IPS-20b (cell line): Measurements from ENCODE around the gene ADPRHL1.
A peak's percentile ranks its signal among the peaks of the same experiment; 100 is the strongest.
"Not testable (repeated sequence)": the region's sequence is repeated elsewhere in the genome, so short reads cannot be mapped to it uniquely, and the experiment has no call there.

ENCODE experiments used
- H3K27ac ChIP-seq: one replicate; pipeline ENCODE4 v1.5.1; 2013; ENCODE audit warnings: low read length
- H3K27me3 ChIP-seq: 2 replicates; pipeline ENCODE4 v1.6.1; 2013; ENCODE audit warnings: mild to moderate bottlenecking, low read length, inconsistent platforms; ENCODE audit not compliant: insufficient read depth
- H3K36me3 ChIP-seq: 2 replicates; pipeline ENCODE4 v1.6.1; 2013; ENCODE audit warnings: low read depth, mild to moderate bottlenecking, inconsistent platforms, low read length, moderate library complexity; ENCODE audit not compliant: insufficient read depth
- H3K4me1 ChIP-seq: 2 replicates; pipeline ENCODE4 v1.6.1; 2013; ENCODE audit warnings: mild to moderate bottlenecking, control low read depth, inconsistent platforms, low read length, moderate library complexity; ENCODE audit not compliant: insufficient read depth
- H3K4me3 ChIP-seq: 2 replicates; pipeline ENCODE4 v1.5.1; 2013; ENCODE audit warnings: mild to moderate bottlenecking, low read length, inconsistent platforms
- H3K9ac ChIP-seq: 2 replicates; pipeline ENCODE4 v1.6.1; 2013; ENCODE audit warnings: low read depth, mild to moderate bottlenecking, inconsistent platforms, low read length, moderate library complexity
- H3K9me3 ChIP-seq: 2 replicates; pipeline ENCODE4 v1.6.1; 2013; ENCODE audit warnings: mild to moderate bottlenecking, low read depth, low read length, inconsistent platforms; ENCODE audit not compliant: insufficient read depth

Gene ADPRHL1

DNA sequence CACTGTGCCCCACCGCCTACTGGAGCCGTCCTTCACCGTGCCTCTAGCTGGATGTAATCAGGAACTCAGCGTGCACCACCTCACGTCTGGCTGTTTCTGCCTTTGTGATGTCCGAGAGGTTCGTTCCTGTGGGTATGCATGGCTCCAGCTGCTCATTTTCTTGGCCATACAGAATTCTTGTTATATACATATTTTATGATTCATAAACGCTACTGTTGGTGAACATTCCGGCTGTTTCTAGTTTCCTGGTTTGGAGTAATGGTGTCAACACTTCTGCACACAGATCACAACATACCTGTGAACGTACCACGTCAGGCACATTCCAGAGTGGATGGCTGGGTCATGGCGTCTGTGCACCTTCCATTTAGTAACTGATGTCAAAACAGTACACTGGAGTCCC is 22.6 kb upstream of the ADPRHL1 start:
- Histone ChIP-seq H3K4me3 (no peak overlapping the region), H3K9me3 (no peaks in the 10 kb centered on the region), H3K27me3 (no peaks in the 10 kb centered on the region), H3K27ac (no peak overlapping the region), H3K4me1 (no peaks in the 10 kb centered on the region), H3K36me3 (peaks cover 90% of the 10 kb centered on the region), H3K9ac (no peak overlapping the region)

DNA sequence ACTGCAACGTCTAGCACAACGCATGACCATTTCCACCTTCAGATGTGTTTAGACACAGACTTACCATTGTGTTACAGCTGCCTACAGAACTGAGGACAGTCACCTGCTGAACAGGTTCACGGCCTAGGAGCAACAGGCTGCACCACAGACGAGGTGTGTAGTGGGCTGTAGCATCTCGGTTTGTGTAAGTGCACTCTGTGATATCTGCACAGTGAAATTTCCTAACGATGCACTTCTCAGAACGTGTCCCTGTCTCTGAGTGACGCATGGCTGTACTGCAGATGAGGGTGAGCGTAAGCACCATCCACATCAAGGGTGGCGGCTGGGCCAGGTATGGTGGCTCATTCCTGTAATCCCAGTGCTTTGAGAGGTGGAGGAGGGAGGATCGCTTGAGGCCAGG is 22.0 kb upstream of the ADPRHL1 start:
- no peak overlapping the region for H3K27ac ChIP-seq
- H3K4me3 ChIP-seq, result no peak overlapping the region
- H3K9ac ChIP-seq, result no peak overlapping the region
- peaks cover 84% of the 10 kb centered on the region for H3K36me3 ChIP-seq
- H3K9me3 ChIP-seq, result no peaks in the 10 kb centered on the region
- H3K27me3 ChIP-seq, result no peaks in the 10 kb centered on the region
- H3K4me1 ChIP-seq, result no peaks in the 10 kb centered on the region

DNA sequence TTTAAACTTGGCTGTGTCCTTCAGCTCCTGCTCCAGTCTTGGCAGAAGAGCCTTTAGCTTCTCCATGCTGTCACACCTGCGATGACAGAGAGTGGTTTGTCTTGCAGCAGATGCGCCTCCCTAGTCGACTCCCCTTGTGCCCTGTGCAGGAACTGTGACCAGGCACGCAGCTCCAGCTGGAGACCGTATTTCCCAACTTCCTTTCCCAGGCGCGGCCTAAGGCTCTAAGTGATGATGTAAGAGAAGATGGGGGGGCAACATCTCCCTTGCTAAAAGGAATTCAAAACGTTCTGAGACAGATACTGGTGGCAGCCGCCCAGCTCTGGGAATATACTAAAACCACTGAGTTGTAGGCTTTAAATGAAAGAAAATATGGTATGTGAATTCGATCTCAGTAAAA is 20.9 kb upstream of the ADPRHL1 start:
- Histone ChIP-seq H3K4me3 (no peak overlapping the region), H3K9ac (no peak overlapping the region), H3K9me3 (no peaks in the 10 kb centered on the region), H3K36me3 (peaks cover 81% of the 10 kb centered on the region), H3K4me1 (peaks cover under 1% of the 10 kb centered on the region; the same call in 1 of the 2 replicates), H3K27ac (no peak overlapping the region), H3K27me3 (no peaks in the 10 kb centered on the region)

GRCh38 chr13:113472355-113473025 is 19.2 kb upstream of the ADPRHL1 start:
- Histone ChIP-seq H3K27me3 (no peaks in the 10 kb centered on the region), H3K27ac (no peak overlapping the region), H3K36me3 (peaks cover 66% of the 10 kb centered on the region), H3K9me3 (no peaks in the 10 kb centered on the region), H3K9ac (no peak overlapping the region), H3K4me3 (no peak overlapping the region), H3K4me1 (peaks cover 10% of the 10 kb centered on the region; the same call in 1 of the 2 replicates)

DNA sequence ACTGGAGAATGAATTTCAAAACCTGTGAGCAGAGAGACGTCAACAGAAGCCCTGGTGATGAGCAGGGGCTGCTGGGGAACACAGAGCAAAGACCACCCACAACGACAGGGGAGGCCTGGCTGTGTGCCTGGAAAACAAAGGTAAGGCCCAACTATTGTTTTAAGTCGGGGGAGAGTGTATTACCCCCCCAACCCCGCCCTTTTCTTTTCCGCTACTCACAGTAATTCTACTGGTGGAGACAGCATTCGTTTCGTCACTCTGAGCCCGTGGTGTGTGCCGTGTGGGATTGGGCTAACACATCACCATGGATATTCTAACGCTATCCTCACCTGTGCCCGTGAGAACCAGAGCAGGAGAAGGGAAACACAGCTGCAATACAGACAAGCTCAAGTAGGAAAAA is 18.6 kb upstream of the ADPRHL1 start:
- Histone ChIP-seq H3K4me3 (no peak overlapping the region), H3K4me1 (peaks cover 10% of the 10 kb centered on the region; the same call in 1 of the 2 replicates), H3K27ac (no peak overlapping the region), H3K9me3 (no peaks in the 10 kb centered on the region), H3K9ac (no peak overlapping the region), H3K36me3 (peaks cover 66% of the 10 kb centered on the region), H3K27me3 (no peaks in the 10 kb centered on the region)

DNA sequence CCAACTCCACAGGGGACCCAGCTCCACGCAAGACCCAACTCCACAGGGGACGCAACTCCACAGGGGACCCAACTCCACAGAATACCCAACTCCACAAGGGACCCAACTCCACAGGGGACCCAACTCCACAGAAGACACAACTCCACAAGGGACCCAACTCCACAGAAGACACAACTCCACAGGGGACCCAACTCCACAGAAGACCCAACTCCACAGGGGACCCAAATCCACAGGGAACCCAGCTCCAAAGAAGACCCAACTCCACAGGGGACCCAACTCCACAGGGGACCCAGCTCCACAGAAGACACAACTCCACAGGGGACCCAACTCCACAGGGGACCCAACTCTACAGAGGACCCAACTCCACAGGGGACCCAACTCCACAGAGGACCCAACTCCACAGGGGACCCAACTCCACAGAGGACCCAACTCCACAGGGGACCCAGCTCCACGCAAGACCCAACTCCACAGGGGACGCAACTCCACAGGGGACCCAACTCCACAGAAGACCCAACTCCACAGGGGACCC is 17.4 kb upstream of the ADPRHL1 start:
- not testable (repeated sequence) for H3K4me1 ChIP-seq, H3K27me3 ChIP-seq, H3K9ac ChIP-seq, H3K9me3 ChIP-seq, H3K4me3 ChIP-seq, H3K27ac ChIP-seq
- peaks cover 63% of the 10 kb centered on the region for H3K36me3 ChIP-seq

GRCh38 chr13:113470073-113470472 is 16.8 kb upstream of the ADPRHL1 start:
- Histone ChIP-seq H3K36me3 (peaks cover 62% of the 10 kb centered on the region), H3K9me3 (no peaks in the 10 kb centered on the region), H3K4me3 (no peak overlapping the region), H3K27ac (no peak overlapping the region), H3K9ac (no peak overlapping the region), H3K27me3 (no peaks in the 10 kb centered on the region), H3K4me1 (peaks cover 10% of the 10 kb centered on the region; the same call in 1 of the 2 replicates)

- H3K27me3 ChIP-seq, result no peaks in the 10 kb centered on the region
- peaks cover 10% of the 10 kb centered on the region; the same call in 1 of the 2 replicates for H3K4me1 ChIP-seq
- no peaks in the 10 kb centered on the region for H3K9me3 ChIP-seq
- no peak overlapping the region for H3K4me3 ChIP-seq
- no peak overlapping the region for H3K9ac ChIP-seq
- peaks cover 62% of the 10 kb centered on the region for H3K36me3 ChIP-seq
- no peak overlapping the region for H3K27ac ChIP-seq
Measured at GRCh38 chr13:113469582-113469981, 16.3 kb upstream of the ADPRHL1 start.

GRCh38 chr13:113468472-113469201 is 15.3 kb upstream of the ADPRHL1 start:
- no peaks in the 10 kb centered on the region for H3K27me3 ChIP-seq
- H3K27ac ChIP-seq, result peak overlapping the region; percentile 64
- peaks cover 10% of the 10 kb centered on the region; the same call in 1 of the 2 replicates for H3K4me1 ChIP-seq
- peak overlapping the region; percentile 72 for H3K9ac ChIP-seq
- H3K9me3 ChIP-seq, result no peaks in the 10 kb centered on the region
- H3K4me3 ChIP-seq, result 0 out of 2 replicates have a peak overlapping the region, but pooled peaks have one; percentile 24
- H3K36me3 ChIP-seq, result peaks cover 62% of the 10 kb centered on the region

DNA sequence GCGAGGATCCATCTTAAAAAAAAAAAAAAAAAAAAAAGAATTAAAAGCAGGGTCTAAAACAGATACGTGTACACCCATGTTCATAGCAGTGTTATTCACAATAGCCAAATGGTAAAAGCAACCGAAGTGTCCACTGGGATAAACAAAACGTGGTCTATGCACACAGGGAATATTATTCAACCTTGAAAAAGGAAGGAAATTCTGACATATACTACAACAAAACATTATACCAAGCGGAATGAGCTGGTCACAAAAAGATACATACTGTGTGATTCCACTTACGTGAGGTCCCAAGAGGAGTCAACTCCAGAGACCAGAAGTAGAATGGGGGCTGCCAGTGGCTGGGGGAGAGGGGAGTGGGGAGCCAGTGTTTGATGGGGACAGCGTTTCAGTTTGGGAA is 14.7 kb upstream of the ADPRHL1 start:
- Histone ChIP-seq H3K9me3 (no peaks in the 10 kb centered on the region), H3K4me3 (no peak overlapping the region), H3K4me1 (peaks cover 10% of the 10 kb centered on the region; the same call in 1 of the 2 replicates), H3K36me3 (peaks cover 58% of the 10 kb centered on the region), H3K27me3 (no peaks in the 10 kb centered on the region), H3K27ac (no peak overlapping the region), H3K9ac (no peak overlapping the region)

- H3K27me3 ChIP-seq, result no peaks in the 10 kb centered on the region
- no peak overlapping the region for H3K4me3 ChIP-seq
- peaks cover 10% of the 10 kb centered on the region; the same call in 1 of the 2 replicates for H3K4me1 ChIP-seq
- peaks cover 61% of the 10 kb centered on the region for H3K36me3 ChIP-seq
- H3K27ac ChIP-seq, result no peak overlapping the region
- H3K9me3 ChIP-seq, result no peaks in the 10 kb centered on the region
- no peak overlapping the region for H3K9ac ChIP-seq
Measured at GRCh38 chr13:113466383-113466782, 13.1 kb upstream of the ADPRHL1 start.

DNA sequence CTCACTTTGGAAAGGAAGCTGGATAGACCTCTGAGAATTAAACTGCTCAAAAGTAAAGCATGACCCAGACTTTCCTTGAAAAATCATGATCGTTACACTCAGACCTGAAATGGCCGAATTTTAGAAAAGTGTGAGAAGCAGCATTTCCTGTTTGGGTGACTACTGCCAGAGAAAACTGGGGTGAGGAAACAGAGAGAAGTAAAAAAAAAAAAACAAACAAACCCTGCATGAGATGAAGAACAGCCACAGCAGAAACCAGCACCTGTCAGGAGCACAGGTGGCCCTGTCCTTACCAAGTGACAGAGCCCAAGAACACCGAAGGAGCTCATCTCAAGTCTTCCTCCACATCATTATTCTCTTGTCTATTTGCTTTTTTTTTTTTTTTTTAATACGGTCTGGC is 12.0 kb upstream of the ADPRHL1 start:
- Histone ChIP-seq H3K9ac (no peak overlapping the region), H3K9me3 (no peaks in the 10 kb centered on the region), H3K27me3 (no peaks in the 10 kb centered on the region), H3K36me3 (peaks cover 68% of the 10 kb centered on the region), H3K4me3 (no peak overlapping the region), H3K27ac (no peak overlapping the region), H3K4me1 (peaks cover 10% of the 10 kb centered on the region; the same call in 1 of the 2 replicates)
